Measurements from ENCODE around the gene CD40.

The CD40 gene

GRCh38 chr20:46151936-46152335 lies 33.8 kb downstream of the CD40 start:
- no peak for DNase-seq

GRCh38 chr20:46152824-46153586 lies 34.9 kb downstream of the CD40 start:
- no peak for DNase-seq

GRCh38 chr20:46154305-46154704 lies 36.2 kb downstream of the CD40 start:
- no peak for DNase-seq

GRCh38 chr20:46154796-46155195 lies 36.7 kb downstream of the CD40 start:
- no peak for DNase-seq

DNA sequence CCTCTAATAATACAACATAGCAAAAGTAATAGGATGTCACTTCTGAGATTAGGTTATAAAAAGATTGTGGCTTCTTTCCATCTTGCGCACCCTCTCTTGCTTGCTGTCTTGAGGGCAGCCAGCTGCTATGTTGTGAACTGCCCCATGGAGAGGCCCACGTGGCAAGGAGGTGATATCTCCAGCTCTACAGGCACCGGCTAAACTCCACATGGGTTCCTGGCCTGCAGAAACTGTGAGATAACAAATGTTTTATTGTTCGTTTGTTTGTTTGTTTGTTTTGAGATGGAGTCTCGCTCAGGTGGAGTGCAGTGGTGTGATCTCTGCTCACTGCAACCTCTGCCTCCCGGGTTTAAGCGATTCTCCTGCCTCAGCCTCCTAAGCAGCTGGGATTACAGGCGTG lies 38.0 kb downstream of the CD40 start:
- no peak for DNase-seq

DNA sequence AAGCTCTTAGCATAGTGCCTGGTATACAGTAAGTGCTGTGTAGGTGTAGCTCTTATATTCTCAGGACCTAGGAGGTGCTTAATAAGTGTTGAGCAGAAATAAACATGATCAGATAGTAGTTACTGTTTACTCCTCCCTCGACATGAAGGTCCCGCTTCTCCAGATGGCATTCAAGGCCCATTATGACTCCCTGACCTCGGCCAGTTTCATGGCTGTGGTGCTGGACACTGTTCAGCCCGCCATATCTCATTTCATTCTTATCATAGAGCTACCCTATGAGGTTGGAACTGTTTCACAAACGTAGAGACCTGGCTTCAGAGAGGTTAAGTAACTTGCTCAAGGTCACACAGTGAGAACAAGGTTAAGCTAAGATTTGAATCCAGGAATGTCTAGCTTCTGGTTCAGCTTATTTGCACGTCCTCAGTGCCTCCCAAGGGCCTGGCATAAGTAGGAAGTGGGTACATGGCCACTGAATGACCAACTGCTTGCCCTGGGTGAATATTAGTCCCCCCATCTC lies 39.0 kb downstream of the CD40 start:
- DNase-seq: no peak

DNA sequence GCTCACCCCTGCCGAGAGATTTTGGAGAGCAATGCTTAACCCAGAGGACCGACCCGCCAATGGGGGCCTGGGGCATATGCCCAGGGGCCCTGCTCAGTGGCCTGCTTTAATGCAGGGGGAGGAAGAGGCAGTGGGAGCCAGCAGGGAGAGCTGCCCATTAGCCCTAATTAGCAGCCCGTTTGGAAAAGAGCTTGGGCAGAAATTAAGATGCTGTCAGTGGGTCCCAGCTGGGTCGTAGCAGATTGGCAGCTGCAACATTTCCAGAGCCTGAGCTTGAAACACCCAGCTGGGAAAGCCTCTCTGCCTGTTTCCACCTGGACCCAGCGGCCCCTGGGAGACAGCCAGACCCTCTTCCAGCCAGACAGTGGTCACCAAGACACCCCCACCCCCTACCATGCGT lies 39.5 kb downstream of the CD40 start:
- no peak for DNase-seq

GRCh38 chr20:46158476-46158987 lies 40.4 kb downstream of the CD40 start:
- no peak for DNase-seq

- no peak for DNase-seq
Measured at GRCh38 chr20:46159101-46159897, 41.2 kb downstream of the CD40 start.

DNA sequence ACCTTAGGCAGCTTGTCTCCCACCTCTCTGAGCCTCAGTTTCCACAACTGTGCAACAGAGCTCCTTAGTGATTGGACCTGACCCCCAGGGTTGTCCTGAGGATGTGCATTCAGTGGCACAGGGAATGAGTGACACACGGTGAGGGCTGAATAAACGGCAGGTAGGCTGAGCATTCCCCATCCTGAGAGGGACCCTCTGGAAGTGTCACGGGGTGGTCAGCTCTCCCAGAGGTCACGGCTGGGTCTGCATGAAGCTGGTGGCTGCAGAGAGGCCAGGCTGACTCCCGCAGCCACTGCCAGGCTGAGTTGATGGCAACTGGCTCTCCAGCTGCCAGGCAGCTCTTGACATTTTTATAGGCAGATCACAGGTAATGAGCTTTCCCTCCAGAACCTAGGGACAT lies 42.5 kb downstream of the CD40 start:
- DNase-seq: no peak

GRCh38 chr20:46161921-46162320 lies 43.8 kb downstream of the CD40 start:
- DNase-seq: no peak

DNA sequence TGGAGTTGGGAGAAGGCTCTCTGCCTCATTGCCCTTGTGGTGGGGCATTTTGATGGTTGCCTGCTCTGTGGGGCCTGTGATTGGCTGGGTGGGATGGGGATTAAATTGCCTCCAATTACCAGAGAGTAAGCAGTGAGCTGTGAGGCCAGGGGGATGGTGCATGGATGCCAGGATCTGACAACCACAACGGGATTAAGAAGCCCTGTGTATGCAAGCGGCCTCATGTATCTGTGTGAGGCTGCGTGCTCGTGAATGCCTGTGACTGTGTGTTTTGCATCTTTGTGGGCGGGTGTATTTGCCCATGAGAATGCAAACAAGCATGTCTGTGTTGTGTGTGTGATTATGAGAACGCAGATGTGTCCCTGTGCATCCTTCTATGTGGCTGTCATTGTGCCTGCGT lies 46.1 kb downstream of the CD40 start:
- DNase-seq: no peak

DNA sequence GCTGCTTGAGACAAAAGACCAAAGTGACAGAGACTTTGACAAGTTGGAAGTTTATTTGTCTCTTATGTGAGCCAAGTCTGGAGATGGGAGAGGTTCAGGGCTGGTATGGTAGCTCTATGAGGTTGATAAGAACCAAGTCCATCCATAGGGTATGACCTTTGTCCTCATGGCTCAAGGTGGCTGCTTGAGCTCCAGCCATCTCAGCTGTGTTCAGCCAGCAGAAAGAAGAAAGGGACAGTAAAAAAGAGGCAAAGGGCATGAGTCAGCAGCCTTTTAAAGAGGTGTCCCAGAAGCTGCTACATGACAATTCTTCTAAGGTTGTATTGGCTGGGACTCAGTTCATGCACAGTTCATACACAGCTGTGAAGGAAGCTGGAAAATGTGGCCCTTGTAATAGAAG lies 49.0 kb downstream of the CD40 start:
- DNase-seq: no peak

DNA sequence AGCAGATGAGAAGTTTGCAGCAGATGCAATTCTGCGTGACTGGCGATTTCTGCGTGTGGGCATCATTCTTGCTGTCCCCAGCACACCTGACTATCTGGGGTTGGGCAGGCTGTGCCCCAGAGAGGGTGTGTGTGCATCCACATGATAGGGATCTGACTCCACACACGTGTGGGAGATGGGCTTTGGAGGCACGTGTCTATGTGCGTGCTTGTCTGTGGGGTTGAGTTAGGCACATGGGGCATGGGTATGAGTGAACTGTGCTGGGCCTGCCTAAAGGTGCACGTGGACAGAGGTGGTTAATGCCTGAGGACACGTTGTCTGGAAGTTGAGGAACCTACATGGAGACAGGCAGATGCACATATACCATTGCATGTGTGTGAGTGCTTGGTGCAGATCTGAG lies 50.3 kb downstream of the CD40 start:
- no peak for DNase-seq

DNA sequence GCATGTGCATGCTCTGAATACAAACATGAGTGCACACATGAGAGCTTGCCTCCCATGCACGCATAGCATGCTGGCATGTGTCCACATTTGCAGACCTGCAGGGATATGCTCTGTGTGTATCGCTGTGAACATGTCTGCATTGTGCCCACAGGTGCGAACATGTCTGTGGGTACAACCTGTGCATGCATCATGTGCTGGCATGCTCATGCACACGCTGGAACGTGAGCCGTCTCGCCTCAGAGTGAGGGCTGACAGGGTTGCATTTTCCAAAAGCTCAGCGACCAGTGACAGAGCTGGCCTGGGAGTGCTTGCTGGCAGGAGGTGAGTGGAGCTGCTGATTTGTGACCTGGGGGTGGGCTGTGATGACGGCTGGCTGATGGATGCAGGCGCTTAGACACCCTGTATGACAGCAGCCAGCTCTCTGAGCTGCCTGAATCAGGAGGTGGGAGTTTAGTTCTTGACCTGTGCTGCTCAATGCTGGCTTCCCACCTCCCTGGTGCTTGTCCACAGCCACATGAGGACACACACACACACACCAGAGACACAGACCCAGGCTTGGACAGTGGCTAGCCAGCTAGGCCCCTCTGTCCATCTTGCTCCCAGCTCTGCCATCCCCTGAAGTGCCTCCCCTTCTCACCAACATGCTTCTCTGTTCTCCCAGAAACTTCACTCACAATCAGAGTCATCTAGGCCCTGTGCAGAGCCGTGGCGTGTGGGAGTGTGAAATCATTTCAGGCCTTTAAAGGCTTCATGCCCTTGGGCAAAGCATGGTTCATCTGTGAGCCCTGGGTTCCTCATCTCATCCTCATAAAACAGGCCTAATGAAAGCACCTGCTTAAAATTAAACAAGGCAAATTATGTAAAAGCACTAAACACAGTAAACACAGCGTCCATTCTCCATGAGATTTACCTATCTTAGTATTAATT lies 51.4 kb downstream of the CD40 start:
- no peak for DNase-seq

- no peak for DNase-seq
Measured at GRCh38 chr20:46171476-46171875, 53.4 kb downstream of the CD40 start.

GRCh38 chr20:46171909-46172308 lies 53.8 kb downstream of the CD40 start:
- no peak for DNase-seq

GRCh38 chr20:46172455-46172854 lies 54.3 kb downstream of the CD40 start:
- no peak for DNase-seq

GRCh38 chr20:46172961-46173536 lies 54.9 kb downstream of the CD40 start:
- no peak for DNase-seq

DNA sequence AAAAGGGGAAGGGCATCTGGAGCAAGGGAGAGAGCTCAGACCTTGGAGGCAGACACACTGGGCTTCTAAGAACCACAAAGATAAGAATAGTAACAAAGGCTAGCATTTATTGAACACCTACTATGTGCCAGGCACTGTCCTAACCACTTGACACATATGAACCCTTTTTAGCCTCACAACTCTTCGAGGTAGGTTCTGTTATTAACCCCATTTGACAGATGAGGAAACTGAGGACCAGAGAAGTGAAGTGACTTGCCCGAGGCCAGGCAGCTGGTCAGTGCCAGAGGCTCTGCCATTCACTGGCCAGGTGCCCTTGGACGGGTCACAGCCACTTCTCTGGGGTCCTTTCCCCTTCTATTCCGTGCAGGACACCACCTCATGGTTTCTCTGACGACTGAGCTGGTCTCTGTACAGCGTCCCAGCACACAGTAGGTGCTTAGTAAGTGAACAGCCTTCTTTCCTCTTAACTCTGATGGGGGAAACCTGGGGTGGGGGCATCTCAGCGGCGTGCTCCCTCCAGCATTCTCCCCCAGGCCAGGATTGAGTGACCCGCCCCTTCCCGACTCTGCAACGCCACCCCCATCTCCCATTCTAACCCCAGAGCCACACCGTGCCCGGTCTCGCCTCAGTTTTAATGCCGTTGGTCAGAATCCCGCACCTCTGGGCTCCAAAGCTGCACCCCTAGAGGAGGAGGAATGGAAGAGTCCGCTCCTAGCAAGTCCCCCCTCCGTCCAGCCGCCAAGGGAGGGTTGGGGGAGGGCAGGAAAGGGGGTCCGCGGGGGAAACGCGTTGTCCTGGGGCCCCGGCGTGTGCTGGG lies 55.7 kb downstream of the CD40 start:
- no peak for DNase-seq

GRCh38 chr20:46174469-46175126 lies 56.5 kb downstream of the CD40 start:
- DNase-seq: peak; percentile 5

Measured in SHP77 treated with DMSO at 0.1 percent for 48 hours (cell line).